NCI-H226 (cell line): Measurements from ENCODE around the gene UGT1A9.

Source experiments
- DNase-seq: peaks from one replicate; pipeline ENCODE4 v3.0.0-alpha.2; 2015

The UGT1A9 gene

DNA sequence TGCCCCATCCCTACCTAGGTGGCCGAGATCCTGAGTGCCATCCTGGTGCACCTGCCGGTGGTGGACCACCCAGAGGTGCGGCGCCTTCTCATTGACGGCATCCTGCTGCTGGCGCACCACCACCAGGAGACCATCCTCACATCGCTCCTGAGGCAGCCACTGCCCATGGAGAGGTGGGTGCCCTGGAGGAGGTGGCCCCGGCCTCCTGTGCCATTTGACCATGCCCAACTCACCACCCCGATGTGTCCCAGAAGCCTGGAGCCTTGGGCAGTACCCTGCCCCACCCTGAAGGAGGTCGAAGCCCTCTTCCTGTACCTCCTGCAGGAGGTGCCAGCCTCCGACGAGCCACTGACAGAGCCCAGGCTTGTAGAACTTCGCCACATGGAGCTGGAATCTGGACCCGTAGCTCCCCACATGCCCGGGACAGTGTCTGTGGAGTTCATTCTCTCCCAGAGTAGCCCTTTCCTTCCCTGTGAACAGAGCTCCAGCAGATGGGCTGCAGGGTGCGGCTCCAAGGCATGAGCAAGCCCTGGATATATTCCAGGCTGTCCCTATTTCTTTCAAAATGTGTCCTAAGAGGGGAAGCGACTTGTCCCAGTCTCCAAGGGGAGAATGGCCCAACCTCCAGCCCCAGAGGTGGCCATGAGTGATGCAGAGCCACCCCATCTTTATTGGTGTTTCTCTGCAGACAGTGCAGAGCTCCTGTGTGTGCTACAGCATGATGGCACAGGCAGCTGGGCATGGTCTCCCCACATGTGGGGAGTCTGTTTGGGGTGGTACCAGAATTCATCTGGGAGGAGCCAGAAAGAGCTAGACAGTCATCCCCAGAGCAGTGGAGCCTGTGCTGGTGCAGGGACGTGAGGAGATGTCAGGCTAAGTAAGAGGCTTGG lies 148.4 kb downstream of the UGT1A9 start:
- DNase-seq: no peak

DNA sequence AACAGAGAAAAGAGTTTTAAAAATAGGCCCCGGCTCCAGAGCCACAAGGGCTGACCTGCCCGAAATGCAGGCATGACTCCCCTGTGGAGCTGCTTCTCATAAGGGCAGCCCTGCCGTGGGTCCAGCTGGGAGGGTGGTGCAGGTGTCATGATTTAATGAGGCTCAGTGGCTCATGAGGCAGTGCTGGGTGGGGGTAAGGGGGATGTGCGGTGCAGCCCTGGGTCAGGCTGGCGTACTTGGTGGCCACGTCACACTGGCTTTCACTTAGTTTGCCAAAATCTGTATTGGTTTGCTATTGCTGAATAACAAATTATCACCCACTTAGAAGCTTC lies 149.0 kb downstream of the UGT1A9 start:
- DNase-seq: no peak

DNA sequence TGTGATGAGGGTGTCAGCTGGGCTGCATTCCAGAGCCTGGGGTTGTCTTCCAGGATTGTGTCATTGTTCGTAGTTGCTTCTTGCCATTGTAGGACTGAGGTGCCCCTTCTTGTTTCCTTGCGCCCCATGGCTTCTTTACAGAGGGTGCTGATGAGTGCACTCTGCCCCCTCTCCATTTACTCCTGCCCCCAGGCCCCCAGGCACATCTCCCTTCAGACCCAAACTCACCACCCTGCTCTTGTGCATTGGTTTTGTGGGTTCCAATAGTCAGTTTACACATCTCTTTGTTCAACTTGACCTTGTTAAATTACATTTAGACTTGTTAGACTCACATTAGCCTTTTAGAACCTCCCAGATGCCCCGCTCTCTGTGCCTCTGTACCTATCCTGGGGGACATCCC lies 149.5 kb downstream of the UGT1A9 start:
- no peak for DNase-seq

DNA sequence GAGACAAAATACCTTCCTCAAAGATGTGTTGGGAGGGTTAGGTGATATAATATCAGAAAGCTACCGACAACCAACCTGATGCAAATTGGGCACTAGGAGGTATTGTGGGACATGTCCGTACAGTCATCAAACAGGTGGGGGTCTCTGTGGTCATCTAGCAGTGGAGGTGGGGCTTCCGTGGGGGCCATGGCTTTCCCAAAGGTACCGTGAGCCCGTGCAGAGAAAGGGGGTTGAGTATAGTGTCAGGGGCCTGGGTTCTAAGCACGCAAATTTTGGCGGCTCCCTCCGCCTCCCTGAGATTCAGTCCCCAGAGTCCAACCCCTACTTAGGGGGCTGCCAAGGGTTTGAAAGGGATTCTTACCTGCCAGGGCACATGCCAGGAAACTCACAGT lies 150.0 kb downstream of the UGT1A9 start:
- DNase-seq: no peak

DNA sequence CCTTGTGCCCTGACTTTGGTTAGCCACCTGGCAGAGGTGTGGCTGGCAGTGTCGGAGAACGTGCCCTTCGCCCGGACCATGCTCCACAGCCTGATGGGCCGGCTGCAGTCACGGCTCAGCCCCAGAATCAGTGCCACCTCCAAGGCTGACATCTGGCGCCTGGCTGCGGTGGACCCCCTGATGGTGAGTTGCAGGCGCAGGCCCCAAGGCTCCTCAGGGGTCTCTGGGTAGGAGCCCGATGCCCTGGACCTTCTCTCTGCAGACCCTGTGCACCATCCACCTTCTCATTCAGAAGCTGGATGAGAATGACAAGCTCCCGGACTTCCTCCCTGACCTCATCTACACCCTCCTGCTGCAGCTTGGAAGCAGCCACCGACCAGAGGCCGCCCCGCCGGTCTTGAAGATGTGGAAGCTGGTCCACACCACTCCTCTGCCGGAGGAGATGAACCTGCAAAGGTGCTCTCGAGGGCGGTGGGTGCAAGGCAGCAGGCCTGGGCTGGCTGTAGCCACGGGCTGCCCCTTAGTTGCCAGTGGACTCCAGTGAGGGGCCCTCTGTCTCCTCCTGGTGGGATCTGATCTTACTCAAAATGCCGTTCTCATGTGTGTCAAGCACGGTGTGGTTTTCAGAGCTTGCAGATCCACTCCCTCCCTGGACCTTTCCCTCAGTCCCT lies 150.5 kb downstream of the UGT1A9 start:
- DNase-seq: no peak
